Measurements from ENCODE around the gene PICALM. TPM values are rescaled to one million over a fixed set of nuclear protein-coding genes. Genes with fewer than 3 reads are reported as not detected.
A peak's percentile ranks its signal among the peaks of the same experiment; 100 is the strongest.

Gene PICALM
- total RNA-seq, 1 donor from 2014 or later = 261 TPM

- DNase-seq (ENCODE audit: low spot score) = no peak
Observed at GRCh38 chr11:86050196-86050709, 18.6 kb downstream of the PICALM start.

GRCh38 chr11:86047275-86047991 is 21.5 kb downstream of the PICALM start:
- no peak for DNase-seq (ENCODE audit: low spot score)

DNA sequence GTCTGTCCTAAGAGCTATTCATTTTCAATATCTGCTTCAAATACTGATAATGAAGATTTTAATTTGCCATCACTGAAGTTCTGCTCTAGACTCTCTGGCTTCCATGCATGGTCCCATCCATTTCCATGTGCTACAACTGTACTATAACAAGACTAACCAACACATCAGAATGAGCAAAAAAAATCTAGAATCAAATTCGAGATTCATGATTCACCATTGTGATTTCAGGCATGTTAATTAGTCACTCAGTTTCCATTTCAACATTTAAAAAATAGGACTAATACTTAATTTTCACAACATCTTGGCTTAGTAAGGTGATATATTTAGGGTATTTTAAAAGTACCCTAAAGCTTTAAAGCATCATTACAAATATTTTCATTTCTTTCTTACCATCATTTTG is 22.8 kb downstream of the PICALM start:
- no peak for DNase-seq (ENCODE audit: low spot score)

GRCh38 chr11:86043765-86044503 is 24.9 kb downstream of the PICALM start:
- no peak for DNase-seq (ENCODE audit: low spot score)

GRCh38 chr11:86041975-86042378 is 26.9 kb downstream of the PICALM start:
- peak; percentile 76 for DNase-seq (ENCODE audit: low spot score)

DNA sequence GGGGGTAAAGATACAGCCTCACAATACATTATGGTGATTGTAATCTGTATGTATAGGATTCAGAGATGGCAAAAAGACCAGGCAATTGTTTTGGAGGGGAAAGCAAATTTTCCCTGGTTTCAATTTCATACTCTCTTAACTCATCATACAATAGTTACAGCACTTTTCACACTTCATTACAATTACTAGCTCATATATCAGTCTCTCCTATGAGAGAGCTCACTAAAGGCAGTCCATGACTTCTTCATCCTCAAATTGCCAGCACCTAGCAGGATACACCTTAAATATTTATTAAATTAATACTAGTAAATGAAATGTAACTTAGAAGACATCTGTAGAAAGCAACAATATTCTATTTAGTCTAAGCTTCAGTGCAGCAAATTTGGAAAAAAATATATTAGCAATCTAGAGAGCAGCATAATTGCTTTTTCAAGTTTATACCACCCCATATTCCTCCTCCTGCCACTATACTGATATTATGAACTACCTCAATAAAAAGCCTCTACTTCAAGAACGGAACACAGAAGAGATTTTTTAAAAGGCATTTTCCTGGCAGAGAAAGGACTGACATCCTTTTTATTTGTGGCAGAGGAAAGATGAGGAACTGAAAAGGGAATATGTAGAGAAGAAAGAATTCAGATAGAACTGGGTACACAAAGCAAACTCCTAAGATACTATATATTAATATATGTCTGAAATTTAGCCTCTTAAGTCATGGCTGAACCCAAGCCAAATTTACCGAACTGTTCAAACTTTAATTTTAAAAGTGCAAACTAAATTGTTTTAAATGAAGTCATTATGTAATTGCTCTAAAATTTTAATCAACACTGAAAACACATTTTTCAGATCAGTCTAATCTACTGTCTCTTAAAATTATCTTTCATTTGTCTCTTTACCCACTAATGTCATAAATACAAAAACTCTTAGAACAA is 27.7 kb downstream of the PICALM start:
- DNase-seq (ENCODE audit: low spot score) = no peak

- DNase-seq (ENCODE audit: low spot score) = no peak
Observed at GRCh38 chr11:86039094-86039493, 29.8 kb downstream of the PICALM start.

GRCh38 chr11:86037743-86038142 is 31.1 kb downstream of the PICALM start:
- DNase-seq (ENCODE audit: low spot score) = no peak

DNA sequence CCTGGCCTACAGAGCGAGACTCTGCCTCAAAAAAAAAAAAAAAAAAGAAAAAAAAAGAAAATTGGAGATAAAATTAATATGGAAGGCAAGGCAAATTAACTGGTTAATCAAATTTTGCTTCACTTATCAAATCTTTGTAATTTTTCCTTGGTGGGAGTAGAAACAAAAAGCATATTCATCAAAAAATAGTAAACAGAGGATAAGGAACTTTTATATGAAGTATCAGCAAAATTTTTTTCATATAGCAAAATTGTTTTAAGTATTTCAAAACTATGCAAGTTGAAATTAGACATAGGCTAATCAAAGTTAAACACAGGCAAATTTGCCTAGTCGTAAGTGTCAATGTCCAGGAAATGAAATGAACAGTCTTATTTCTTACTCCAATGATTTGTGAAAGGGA is 33.0 kb downstream of the PICALM start:
- no peak for DNase-seq (ENCODE audit: low spot score)

GRCh38 chr11:86035164-86035563 is 33.7 kb downstream of the PICALM start:
- DNase-seq (ENCODE audit: low spot score) = no peak

DNA sequence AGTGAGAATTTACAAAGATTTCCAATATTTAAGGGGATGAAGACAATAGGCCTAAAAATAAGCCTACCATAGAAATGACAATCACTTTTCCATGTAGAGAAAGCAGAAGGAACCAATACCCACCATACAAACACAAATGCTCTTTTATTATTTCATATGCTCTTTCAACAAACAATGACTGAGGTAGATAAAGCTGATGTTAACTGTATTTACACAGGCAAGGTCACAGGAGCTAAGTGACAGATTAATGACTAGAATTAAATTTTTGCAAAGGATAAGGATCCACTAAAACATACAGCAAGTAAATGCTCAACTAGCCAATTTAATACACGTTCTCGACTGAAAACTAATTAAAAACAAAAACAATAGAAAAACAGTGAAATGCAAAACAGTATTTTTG is 34.2 kb downstream of the PICALM start:
- DNase-seq (ENCODE audit: low spot score) = no peak

DNA sequence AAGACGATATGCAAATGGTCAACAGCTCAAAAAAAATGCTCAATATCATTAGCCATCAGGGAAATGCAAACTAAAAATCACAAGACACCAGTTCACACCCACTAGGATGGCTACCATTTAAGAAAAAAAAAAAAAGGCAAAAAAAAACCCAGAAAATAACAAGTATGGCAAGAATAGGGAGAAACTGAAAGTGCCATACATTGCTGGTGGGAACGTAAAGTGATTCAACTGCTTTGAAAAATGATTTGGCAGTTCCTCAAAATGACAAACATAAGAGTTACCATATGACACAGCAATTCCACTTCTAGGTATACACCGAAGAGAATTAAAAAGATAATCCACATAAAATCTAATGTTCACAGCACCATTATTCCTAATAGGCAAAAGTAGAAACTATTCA is 47.5 kb downstream of the PICALM start:
- DNase-seq (ENCODE audit: low spot score) = no peak

- DNase-seq (ENCODE audit: low spot score) = no peak
Observed at GRCh38 chr11:86018249-86018648, 50.6 kb downstream of the PICALM start.

DNA sequence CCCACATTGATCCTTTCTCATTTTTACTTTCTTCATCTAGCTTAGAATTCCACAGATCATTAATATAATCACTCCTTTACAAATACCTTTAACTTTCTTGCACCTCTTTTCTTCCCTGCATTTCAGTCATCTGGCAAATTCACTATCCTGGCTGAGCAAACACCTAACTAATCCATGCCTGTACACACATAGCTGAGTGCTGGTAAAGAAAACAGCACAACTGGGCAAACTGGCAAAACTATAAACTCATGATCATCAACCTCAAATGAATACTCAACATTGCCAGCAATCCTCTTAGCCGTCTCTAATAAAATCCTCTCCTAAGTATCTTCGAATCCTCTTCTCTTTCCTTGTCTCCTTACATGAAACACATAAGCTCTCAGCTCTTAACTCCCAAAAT is 52.4 kb downstream of the PICALM start:
- DNase-seq (ENCODE audit: low spot score) = no peak

DNA sequence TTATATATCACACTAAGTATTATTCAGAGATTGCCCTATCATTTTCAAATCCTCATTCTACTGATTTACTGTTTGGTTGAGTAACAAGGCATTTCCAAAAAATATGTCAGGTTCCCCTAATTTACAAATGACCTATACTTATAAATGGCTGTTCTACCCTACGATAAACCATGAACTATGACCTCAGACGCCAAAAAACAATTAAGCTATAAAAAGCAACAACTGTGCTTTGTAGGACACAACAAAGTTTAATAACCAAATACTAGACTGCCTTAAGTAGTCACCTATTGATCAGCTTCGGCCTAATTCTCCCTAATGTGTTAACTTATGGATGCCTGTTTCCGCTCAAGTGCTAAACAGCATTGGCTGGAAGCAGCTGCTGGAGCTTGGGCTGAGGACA is 53.2 kb downstream of the PICALM start:
- DNase-seq (ENCODE audit: low spot score) = no peak

DNA sequence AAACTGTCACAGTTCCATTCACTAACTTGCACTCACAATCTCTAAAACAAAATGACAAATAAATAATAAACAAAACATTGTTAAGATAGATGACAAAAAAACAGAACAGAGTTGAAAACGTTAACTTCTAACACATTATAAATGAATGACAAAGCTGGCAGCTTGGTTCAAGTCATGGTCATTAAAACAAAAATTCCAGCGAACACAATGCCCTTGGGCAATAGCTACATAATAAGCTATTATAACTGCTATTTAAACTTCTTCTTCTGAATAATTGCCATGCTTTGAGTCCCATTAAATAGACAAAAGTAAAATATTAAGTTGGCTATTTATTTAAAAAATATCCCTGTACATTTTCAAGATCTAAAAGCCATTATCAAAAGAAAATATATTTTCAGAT is 54.7 kb downstream of the PICALM start:
- DNase-seq (ENCODE audit: low spot score) = no peak

GRCh38 chr11:86013713-86014112 is 55.2 kb downstream of the PICALM start:
- DNase-seq (ENCODE audit: low spot score) = no peak

DNA sequence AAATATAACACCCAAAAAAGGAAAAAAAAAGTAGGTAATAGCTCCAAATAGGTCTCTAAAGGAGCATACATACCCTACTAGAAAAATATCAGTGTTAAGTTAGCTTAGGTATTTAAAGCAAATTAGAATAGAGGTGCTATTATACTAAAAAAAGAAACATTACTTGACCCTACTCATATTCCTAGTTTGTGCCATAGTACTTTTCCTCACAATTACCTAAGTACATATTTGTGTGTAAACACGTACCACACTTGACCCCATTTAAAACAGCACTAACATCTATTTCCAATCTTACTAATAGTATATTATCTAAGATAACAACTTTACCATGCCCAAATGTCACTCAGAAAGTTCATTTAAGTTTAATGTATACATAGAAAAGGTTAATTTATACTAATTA is 57.7 kb downstream of the PICALM start:
- DNase-seq (ENCODE audit: low spot score) = no peak

GRCh38 chr11:86003654-86004053 is 65.2 kb downstream of the PICALM start:
- DNase-seq (ENCODE audit: low spot score) = no peak

DNA sequence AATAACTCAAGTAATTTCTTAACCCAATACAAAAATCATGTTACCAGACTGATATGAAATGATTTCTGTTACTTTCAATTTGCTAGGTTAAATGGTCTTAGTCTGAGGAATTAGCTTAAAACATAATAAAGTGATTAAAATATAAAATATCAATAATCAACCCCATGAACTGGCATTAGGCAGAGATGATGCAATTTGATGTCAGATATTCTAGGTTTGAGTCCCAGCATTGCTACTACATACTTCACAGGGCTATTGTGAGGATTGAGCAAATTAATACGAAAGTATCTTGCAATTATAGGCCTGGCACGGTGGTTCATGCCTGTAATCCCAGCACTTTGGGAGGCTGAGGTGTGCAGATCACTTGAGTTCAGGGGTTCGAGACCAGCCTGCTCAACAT is 66.5 kb downstream of the PICALM start:
- no peak for DNase-seq (ENCODE audit: low spot score)

- no peak for DNase-seq (ENCODE audit: low spot score)
Observed at GRCh38 chr11:85991508-85991907, 77.4 kb downstream of the PICALM start.

DNA sequence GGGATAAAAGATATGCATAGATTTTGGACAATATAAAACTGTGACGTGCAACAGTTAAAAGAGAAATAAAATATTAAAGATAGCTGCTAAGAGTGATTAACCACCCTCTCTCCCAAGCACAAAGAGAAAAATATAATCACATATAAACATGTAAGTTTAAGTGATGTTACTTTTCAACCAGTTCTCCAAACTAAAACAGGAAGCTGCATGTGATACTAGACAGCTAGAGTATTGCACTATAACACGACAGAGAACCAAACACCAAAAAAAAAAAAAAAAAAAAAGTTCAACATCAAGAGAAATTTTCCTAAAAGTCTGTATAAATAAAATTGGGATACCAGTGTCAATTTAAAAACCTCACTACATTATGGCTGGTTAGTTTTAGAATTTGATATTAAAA is 79.1 kb downstream of the PICALM start:
- no peak for DNase-seq (ENCODE audit: low spot score)

All from ureter (tissue), 1 donor.